SK-N-DZ (cell line): ENCODE results near the gene GOLGA6L2. TPM values are rescaled to one million over a fixed set of nuclear protein-coding genes. Genes with fewer than 3 reads are reported as not detected.
"Not testable (repeated sequence)": the region's sequence is repeated elsewhere in the genome, so short reads cannot be mapped to it uniquely, and the experiment has no call there.

Experiments
- DNase-seq: peaks from one replicate; pipeline ENCODE4 v3.0.0-alpha.2; 2015; ENCODE audit warnings: low spot score
- polyA plus RNA-seq, 2 experiments: library from polyadenylated mRNA; depleted of rRNA; stranded (reverse); fragments of >200 nt; gene quantifications; 2 replicates each; pipeline ENCODE4 v1.2.3, GENCODE V29; 2014

GOLGA6L2 gene
- not detected in 2 replicates for polyA plus RNA-seq (2014; cell fraction: cytosol; rRNA removed)
- not detected in 2 replicates for polyA plus RNA-seq (2014; cell fraction: nucleus; rRNA removed)

DNA sequence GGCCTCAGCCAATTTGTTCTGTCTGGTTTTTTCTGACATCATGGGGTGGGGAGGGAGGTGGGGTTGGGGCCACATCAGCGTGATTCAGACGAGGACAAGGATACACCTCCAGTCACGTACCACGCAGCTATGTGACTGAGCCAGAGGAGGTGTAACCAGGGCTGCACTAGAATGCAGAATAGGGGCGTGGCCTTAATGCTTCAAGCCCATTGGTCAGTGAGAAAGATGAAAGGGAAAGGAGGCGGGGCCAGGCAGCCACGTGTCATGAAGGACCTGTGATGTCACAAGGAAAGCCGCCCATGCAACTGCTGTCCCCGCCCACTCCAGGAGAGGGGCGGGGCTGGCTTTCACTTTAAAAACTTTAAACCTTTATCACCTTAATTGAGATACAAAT lies at the start of gene GOLGA6L2:
GOLGA6L2 (minus strand) TSS at position 137 of the 394 bp plus-strand sequence; CDS start at position 75, 62 bp downstream.
- DNase-seq = no peak

GRCh38 chr15:23484870-23485269 lies 37.8 kb upstream of the GOLGA6L2 start:
- no peak for DNase-seq

- no peak for DNase-seq
Observed at GRCh38 chr15:23483821-23484299, 36.8 kb upstream of the GOLGA6L2 start.

GRCh38 chr15:23482764-23483489 lies 35.9 kb upstream of the GOLGA6L2 start:
- no peak for DNase-seq

- no peak for DNase-seq
Observed at GRCh38 chr15:23482228-23482627, 35.2 kb upstream of the GOLGA6L2 start.

- no peak for DNase-seq
Observed at GRCh38 chr15:23477920-23478319, 30.9 kb upstream of the GOLGA6L2 start.

- DNase-seq = no peak
Observed at GRCh38 chr15:23472678-23473077, 25.6 kb upstream of the GOLGA6L2 start.

GRCh38 chr15:23472033-23472432 lies 25.0 kb upstream of the GOLGA6L2 start:
- no peak for DNase-seq

- DNase-seq = no peak
Observed at GRCh38 chr15:23467110-23467600, 20.1 kb upstream of the GOLGA6L2 start.

DNA sequence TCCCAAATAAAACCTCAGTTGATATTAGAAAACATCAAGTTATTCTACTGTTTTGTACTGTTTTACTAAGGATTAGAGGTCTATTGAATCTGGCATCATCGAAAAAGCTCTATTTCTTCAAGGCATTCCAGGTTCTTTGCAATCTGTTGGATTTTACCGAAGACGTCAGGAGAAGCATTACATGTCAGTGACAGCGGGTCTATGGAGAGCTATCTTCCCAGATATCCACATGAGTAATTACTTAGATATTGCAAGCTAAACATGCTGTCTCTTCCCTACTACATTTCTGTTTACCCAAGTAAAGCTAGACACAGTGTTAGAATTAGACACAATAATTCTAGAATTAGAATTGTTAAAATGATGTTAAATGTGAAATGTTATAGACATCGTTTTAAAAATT lies 10.8 kb upstream of the GOLGA6L2 start:
- no peak for DNase-seq

DNA sequence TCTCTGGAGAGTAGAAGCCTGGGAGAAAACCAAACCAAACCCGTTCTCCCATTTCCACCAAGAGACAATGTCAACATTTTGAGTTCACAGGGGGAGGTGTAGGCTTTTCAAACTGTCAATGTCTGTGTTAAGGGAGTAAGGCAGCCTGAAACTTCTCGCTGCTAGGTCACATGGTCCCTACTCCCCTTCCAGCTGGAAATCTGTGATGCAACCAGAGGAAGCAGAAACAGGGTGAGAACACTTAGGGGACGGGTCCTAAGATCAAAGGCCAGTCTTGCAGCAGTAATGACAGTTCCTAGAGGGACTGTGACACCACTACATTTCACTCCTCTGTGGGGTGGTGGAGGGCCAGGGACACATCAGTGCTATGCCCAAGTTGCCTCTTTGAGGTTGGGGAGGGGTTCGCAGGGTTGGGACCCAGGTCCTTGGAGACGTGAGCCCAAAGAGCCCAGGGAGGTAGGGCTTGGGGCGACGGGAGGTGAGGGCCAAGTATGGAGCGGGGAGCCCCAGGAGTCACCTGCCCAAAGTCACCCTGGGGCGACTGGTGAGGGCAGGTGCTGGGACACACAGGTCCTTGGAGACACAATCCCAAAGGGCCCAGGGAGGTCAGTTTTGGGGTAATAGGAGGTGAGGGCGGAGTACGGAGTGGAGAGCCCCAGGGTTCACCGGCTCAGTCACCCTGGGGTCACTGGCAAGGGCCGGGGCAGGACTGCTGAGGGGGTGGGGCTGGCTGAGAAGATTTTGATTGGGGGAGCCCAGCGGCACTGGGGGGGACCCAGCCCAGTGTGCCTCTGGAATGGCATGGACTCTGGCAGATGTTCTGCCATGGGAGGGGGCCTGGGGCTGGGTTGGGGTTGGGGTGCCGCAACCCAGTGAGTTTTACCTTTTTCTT lies 582 bp downstream of the GOLGA6L2 start:
- DNase-seq = no peak

DNA sequence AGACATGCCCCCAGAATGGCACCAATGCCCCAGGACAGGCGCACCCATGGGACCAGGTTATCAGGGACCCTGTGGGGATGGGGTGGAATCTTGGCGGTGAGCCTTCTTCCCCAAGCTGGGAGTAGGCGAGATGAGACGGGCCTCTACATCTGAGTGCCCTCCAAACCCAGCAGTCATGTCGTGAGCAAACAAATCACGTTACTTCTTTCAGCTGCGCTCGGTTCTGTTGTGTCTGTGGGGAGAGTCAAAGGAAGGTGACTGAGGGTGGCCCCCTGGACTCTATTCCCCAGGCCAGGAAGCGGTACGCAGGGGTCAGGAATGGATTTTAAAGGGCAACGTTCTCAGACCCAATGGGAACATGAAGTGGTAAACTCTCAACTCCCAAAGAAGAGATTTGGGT lies 2.8 kb downstream of the GOLGA6L2 start:
- no peak for DNase-seq

- DNase-seq = no peak
Observed at GRCh38 chr15:23441204-23441603, 5.8 kb downstream of the GOLGA6L2 start.

DNA sequence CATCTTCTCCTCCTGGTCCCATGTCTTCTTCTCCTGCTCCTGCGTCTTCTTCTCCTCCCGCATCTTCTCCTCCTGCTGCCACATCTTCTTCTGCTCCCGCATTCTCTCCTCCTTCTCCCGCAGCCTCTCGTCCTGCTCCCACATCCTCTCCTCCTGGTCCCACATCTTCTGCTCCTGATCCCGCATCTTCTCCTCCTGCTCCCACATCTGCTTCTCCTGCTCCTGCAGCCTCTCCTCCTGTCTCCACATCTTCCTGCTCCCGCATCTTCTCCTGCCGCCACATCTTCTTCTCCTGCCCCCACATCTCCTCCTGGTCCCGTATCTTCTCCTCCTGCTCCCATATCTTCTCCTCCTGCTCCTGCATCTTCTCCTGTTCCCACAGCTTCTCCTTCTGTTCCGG lies 6.4 kb downstream of the GOLGA6L2 start:
- no peak for DNase-seq

GRCh38 chr15:23439513-23439912 lies 7.5 kb downstream of the GOLGA6L2 start:
- DNase-seq = no peak

DNA sequence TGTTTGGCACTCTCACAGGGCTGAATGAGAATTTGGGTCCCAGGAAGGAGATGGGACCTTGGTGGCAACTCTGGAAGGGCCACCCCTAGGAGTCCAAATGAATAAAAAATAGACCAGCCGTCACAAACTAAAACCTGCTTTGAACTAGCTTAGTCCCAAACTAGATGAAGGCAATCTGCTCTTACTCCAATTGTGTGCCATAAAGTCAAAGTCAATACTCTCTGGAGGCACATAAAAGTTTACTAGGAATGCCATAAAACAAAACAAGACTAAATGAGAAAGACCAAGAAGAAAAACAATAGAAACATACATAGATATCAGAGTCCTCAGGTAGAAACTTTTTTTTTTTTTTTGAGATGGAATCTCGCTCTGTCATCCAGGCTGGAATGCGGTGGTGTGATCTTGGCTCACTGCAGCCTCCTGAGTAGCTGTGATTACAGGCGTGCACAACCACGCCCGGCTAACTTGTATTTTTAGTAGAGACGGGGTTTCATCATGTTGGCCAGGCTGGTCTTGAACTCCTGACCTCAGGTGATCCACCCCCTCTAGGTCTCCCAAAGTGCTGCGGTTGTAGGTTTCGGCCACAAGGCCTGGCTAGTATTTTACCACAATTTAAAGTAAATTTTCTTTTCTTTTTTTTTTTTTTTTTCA lies 8.1 kb downstream of the GOLGA6L2 start:
- no peak for DNase-seq

- no peak for DNase-seq
Observed at GRCh38 chr15:23437673-23438072, 9.4 kb downstream of the GOLGA6L2 start.

DNA sequence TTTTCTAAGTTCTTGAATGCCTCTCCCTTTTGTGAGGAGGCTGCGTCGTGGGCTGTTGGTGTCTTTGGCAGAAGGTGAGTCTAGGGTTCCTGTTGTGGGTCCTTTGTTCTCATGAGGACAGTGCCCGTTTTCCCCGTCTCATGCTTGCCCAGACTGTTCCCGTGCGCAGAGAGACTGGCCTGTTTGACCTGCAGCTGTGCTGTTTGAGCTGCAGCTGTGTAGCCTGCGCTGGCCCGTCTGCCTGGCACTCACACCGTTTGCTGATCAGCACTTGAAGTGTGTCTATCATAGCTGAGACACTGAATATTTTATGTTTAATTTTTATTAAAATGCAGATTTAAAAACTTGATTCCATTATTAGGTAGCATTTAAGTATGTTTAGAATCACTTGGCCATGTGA lies 9.9 kb downstream of the GOLGA6L2 start:
- no peak for DNase-seq

DNA sequence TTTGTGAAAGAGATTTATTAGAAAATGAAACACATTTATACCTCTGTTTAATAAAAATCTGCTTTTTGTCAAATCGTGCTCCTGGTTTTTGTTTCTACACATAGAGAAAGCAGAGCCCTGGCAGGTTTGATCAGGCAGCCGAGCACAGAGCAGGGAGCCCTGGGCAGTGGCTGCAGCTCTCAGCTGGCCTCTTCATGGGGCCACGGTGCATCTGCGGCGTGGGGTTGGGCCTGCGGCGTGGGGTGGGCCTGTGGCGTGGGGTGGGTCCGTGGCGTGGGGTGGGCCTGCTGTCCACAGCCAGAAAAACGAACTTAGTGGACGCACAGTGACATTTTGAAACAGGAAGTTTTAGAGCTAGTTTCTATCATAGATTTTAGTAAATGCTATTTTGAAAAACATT lies 10.6 kb downstream of the GOLGA6L2 start:
- no peak for DNase-seq

DNA sequence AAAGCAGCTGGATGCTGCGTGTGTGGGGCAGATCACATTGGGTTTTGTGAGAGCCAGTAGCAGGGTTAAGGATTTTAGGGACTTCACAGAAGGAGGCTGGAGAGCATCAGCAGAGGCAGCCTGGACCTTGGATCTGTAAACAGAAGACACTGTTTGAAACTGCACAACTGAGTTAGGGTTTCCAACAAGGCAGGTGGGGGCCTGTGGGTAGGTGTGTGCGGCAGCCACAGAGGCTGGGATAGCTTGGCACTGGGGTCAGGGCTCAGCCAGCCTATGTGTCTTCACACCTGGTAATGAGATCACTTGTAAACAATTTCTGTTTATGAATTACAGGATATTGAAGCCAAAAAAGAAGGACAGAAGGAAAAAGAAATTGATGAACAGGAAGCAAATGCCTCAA lies 12.3 kb downstream of the GOLGA6L2 start:
- DNase-seq = not testable (repeated sequence)

DNA sequence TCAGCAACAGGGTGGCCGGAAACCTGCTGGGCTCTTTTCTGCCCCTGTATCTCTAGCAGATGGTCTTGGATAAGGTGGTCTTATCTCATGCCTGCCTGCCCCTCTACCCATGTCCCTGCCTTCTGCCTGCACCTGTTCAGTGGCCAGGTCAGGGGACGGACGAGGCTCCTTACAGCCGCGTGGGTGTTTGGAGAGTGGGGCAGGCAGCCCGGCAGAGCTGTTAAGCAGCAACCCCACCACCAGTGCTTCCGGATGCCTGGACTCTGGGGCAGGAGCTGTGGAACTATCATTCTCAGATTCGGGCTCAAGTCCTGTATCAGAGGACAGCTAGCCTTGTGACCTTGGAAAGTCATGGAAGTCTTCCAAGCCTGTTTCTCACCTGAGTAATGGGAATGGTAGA lies 21.7 kb downstream of the GOLGA6L2 start:
- not testable (repeated sequence) for DNase-seq
